Testis (tissue), 2 donors: ENCODE results near the gene CDS1.

Experiments used
- POLR2A ChIP-seq: fragments of 450-650 bp; IDR thresholded peaks from one replicate; pipeline ENCODE4 v1.6.1; 2017; ENCODE audit warnings: antibody characterized with exemption, mild to moderate bottlenecking, moderate library complexity
- TF ChIP-seq, protein P1 (sequence below), 3 experiments: fragments of 450-650 bp in 2 of 3; fragments of 200-600 bp in 1 of 3; sonication (generic) in 1 of 3; IDR thresholded peaks; one replicate each; pipeline ENCODE4 v1.5.1; 2016 to 2019; ENCODE audit warnings: antibody characterized with exemption in 3 of 3, mild to moderate bottlenecking in 2 of 3, moderate library complexity in 1 of 3

DNA sequence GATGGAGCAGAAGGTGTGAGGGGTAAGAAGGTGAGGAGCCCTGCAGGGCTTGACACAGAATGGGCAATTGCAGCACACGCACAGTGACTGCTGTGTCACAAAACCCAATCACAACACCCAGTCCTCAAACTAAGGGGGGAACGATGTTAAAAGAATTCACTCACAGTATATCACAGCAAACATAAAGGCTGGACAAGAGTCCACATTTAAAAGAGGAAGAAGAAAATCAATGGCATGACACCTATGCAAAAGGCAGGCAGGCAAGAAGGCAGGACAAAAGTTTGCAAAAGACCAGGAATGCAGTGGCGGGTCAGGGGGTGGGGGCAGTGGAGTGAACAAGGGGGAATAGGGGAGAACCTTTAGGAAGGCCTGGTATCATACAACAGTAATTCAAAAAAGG is 77.7 kb downstream of the CDS1 start:
- TF ChIP-seq, protein P1, sequence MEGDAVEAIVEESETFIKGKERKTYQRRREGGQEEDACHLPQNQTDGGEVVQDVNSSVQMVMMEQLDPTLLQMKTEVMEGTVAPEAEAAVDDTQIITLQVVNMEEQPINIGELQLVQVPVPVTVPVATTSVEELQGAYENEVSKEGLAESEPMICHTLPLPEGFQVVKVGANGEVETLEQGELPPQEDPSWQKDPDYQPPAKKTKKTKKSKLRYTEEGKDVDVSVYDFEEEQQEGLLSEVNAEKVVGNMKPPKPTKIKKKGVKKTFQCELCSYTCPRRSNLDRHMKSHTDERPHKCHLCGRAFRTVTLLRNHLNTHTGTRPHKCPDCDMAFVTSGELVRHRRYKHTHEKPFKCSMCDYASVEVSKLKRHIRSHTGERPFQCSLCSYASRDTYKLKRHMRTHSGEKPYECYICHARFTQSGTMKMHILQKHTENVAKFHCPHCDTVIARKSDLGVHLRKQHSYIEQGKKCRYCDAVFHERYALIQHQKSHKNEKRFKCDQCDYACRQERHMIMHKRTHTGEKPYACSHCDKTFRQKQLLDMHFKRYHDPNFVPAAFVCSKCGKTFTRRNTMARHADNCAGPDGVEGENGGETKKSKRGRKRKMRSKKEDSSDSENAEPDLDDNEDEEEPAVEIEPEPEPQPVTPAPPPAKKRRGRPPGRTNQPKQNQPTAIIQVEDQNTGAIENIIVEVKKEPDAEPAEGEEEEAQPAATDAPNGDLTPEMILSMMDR (IDR thresholded peaks at IDR 0.05) = no peak
- TF ChIP-seq POLR2A = no peak
